ENCODE data around the gene S100A8.

- TF ChIP-seq EZH2 (IDR thresholded peaks at IDR 0.05; ENCODE audit: insufficient read depth, poor library complexity, severe bottlenecking) (no peak), EZH2phosphoT487 (IDR thresholded peaks at IDR 0.05; ENCODE audit: insufficient read depth, low read depth) (no peak)
Observed at GRCh38 chr1:153358691-153358975, 32.2 kb downstream of the S100A8 start.
